Stimulated activated CD4-positive, alpha-beta T cell treated with anti-CD3 and anti-CD28 coated beads, Interleukin-15, amount 100 ng/mL, for 1 hour (primary cell): ENCODE measurements around the gene GDI2.
"Not testable (repeated sequence)": the region's sequence is repeated elsewhere in the genome, so short reads cannot be mapped to it uniquely, and the experiment has no call there.

Experiments
- DNase-seq, 2 donors: peaks; one replicate each; pipeline ENCODE4 v3.0.0-alpha.2; 2020; ENCODE audit warnings: low read depth in 1 of 2, low spot score in 1 of 2

The GDI2 gene

GRCh38 chr10:5788969-5789368 lies 24.3 kb downstream of the GDI2 start:
- DNase-seq, result no peak

GRCh38 chr10:5783300-5783699 lies 29.9 kb downstream of the GDI2 start:
- DNase-seq, result no peak

- DNase-seq, result no peak
Measured at GRCh38 chr10:5782174-5782573, 31.1 kb downstream of the GDI2 start.

- DNase-seq, result no peak
Measured at GRCh38 chr10:5779730-5780129, 33.5 kb downstream of the GDI2 start.

- not testable (repeated sequence) for DNase-seq
Measured at GRCh38 chr10:5777758-5778157, 35.5 kb downstream of the GDI2 start.

GRCh38 chr10:5776881-5777197 lies 36.4 kb downstream of the GDI2 start:
- no peak for DNase-seq

- no peak for DNase-seq
Measured at GRCh38 chr10:5776136-5776880, 36.9 kb downstream of the GDI2 start.

GRCh38 chr10:5775685-5776084 lies 37.5 kb downstream of the GDI2 start:
- peak; percentile 58 for DNase-seq

- DNase-seq, result no peak
Measured at GRCh38 chr10:5774987-5775620, 38.1 kb downstream of the GDI2 start.

- no peak for DNase-seq
Measured at GRCh38 chr10:5766189-5766588, 47.0 kb downstream of the GDI2 start.

- no peak for DNase-seq
Measured at GRCh38 chr10:5765617-5766016, 47.6 kb downstream of the GDI2 start.

- DNase-seq, result no peak
Measured at GRCh38 chr10:5764422-5765297, 48.6 kb downstream of the GDI2 start.

- no peak for DNase-seq
Measured at GRCh38 chr10:5762531-5762930, 50.7 kb downstream of the GDI2 start.

- no peak for DNase-seq
Measured at GRCh38 chr10:5761220-5761619, 52.0 kb downstream of the GDI2 start.

GRCh38 chr10:5760515-5760914 lies 52.7 kb downstream of the GDI2 start:
- DNase-seq, result no peak

GRCh38 chr10:5758927-5759326 lies 54.3 kb downstream of the GDI2 start:
- no peak for DNase-seq

GRCh38 chr10:5757766-5758517 lies 55.3 kb downstream of the GDI2 start:
- no peak for DNase-seq

- no peak for DNase-seq
Measured at GRCh38 chr10:5752301-5752871, 60.8 kb downstream of the GDI2 start.

GRCh38 chr10:5751601-5752253 lies 61.5 kb downstream of the GDI2 start:
- DNase-seq, result no peak

- no peak for DNase-seq
Measured at GRCh38 chr10:5748394-5748803, 64.8 kb downstream of the GDI2 start.
